Measurements from ENCODE around the gene HSPBP1. TPM values are rescaled to one million over a fixed set of nuclear protein-coding genes. Genes with fewer than 3 reads are reported as not detected.

The HSPBP1 gene
- polyA plus RNA-seq, 4 donors: 20.7 to 46.5 (median 25.4) TPM

DNA sequence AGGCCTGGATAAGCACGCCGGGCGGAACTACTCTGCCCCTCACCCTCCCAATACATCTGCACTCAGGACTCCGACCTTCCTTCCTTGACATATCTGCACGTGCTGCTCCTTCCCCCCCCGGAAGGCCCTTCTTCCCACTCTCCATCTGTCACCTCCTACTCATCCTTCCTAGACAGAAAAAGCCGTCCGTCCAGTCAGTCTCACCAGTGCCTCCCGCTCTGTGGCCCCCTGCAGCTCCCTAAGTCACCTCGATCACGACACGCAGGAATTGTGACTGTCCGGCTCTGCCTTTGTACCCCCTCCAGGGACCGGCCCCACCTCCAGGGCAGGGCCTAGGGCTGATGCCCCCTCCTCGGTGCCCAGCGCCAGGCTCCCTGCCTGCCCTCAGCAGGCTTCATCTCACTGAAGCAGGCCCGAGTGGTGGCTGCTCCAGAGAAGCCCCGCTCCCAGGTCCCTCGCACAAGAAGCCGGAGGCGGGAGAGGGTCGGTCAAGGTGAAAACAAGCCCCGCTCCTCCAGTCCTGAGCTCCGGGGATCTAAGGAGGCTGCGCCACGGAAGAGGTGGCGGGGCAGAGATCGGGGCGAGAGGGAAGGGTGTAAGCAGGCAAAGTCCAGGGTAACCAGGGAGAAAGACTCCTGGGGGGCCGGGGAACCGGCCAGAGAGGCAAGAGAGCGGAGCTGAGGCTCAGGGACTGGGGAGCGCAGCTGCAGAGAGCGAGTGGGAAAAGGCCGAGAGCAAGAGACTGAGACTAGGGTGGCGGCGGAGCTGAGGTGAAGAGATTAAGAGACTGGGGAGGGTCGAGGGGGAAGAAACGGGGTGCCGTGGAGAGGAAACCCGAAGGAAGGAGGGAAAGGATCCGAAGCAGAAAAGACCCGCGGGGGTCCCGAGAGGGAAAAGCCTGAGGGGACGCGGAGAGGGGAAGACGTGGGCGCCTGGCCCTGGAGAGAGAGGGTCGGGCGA is 22.2 kb downstream of the HSPBP1 start:
- DNase-seq (ENCODE audit: low read depth in 4 of 4, low spot score in 3 of 4): no peak

DNA sequence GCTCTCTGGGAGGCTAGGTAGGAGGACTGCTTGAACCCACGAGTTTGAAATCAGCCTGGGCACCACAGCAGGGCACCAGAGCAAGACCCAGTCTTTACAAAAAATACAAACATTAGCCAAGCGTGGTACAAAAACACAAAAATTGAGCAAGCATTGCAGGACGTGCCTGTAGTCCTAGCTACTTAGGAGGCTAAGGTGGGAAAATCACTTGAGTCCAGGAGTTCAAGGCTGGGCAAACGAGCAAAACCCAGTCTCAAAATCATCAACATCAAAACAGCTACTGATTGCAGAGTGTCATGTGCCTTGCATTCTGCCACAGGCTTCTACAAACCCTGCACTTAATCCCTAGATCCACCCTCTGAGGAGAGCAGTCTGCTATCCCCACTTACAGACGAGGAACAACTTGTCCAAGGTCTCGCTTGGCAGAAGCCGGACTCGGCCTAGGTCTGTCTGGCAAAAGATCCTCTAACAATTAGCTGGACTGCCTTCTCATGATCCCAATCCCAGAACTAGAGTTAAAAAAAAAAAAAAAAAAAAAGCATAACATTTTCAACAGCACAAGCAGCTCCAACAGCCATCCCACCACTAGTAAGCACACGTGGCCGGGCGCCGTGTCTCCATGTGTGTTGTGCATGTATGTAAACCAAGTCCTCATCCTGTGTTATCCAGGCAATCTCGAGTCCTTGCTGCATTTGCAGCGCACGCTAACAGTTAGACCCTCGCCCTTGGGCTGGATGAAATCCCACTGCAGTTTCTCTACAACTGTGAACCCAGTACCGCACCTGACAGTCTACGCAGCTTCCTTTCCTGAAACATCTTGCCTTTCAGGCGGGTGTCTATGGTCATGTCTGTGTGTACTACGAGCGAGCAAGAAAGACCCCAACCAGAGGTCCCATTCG is 23.1 kb downstream of the HSPBP1 start:
- no peak for DNase-seq (ENCODE audit: low read depth in 4 of 4, low spot score in 3 of 4)

DNA sequence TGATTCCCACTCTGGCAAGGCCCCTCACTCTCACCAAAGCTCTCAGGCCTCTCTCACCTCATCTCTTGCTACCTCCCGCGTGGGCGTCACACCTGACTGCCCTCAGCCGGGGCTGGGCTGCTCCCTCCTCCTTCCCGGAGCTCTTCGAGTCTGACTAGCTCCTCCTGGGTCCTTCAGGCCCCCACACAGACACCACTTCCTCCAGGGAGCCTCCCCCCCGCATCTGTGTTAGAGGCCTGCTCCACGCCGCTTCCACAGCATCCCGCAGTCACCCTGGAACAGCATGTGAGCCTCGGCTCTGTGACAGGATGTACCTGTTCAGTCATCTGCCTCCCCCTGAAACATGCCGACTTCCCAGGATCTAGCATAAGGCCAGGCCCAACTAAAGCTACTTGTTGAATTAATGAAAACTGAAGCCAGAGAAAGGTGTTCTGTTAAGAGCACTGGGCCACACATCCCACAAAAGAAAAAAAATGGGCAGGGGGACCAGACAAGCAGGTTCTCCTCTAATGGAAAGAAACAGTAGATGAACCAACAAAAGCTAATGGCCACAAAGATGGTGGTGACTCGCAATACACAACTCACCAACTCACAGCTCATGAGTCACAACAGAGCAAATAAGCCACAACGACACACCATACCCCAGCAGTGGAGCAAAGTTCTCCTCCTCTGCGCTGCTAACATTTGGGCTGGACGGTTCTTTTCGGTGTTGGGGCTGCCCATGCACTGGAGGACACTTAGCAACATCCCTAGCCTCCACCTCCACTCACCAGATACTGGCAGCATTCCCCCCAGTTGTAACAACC is 24.1 kb downstream of the HSPBP1 start:
- no peak for DNase-seq (ENCODE audit: low read depth in 4 of 4, low spot score in 3 of 4)

DNA sequence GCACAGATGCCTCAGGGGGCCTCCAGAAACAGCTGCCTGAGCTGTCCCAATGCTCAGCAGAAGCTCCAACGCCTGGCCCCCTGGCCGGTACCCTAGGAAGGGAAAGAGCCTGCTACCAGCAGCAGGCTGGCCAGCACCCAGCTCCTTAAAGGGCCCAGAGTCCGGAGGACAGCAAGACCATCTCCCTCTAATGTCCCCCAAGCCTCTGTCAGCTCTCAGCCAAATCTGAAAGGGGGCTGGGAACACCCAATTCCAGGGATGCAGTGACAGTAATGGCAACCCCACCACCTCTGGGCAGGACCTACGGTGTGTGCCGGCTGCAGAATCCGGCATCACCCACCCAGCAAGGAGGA is 25.3 kb downstream of the HSPBP1 start:
- DNase-seq (ENCODE audit: low read depth in 4 of 4, low spot score in 3 of 4): no peak

DNA sequence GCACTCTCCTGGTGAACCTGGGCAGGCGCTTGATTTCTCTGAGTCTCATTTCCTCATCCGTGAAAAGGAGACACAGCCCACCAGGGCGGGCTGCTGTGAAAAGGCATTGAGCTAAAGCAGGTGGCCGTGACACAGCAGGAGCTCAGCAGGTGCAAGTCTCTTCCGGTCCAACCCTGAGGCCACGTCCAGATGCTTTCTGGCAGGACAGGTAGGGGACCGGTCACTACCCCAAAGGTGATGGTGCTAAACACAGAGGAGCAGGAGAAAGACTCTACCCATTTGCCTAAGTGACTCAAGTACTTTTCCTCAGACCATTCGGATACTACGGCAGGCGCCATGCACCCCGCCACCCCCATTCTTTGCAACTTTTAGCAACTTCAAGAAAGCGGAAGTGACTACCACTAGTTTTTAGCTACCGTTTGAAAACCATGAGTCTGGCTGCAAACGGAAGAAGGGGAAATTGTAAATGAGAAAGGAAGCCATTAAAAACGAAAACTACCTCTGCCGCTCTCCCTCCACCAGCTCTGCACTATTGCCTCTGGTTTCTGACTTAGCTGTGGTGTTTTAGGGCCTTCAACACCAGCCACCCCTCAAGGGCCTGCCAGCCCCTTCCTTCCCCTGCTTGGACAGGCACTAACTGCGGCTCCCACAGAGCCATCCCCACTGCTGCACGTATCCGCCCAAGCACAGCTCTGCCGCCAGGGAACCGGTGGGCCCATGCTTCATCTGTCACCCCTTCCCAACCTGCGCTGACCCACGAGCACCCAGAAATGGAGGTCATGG is 25.9 kb downstream of the HSPBP1 start:
- no peak for DNase-seq (ENCODE audit: low read depth in 4 of 4, low spot score in 3 of 4)

DNA sequence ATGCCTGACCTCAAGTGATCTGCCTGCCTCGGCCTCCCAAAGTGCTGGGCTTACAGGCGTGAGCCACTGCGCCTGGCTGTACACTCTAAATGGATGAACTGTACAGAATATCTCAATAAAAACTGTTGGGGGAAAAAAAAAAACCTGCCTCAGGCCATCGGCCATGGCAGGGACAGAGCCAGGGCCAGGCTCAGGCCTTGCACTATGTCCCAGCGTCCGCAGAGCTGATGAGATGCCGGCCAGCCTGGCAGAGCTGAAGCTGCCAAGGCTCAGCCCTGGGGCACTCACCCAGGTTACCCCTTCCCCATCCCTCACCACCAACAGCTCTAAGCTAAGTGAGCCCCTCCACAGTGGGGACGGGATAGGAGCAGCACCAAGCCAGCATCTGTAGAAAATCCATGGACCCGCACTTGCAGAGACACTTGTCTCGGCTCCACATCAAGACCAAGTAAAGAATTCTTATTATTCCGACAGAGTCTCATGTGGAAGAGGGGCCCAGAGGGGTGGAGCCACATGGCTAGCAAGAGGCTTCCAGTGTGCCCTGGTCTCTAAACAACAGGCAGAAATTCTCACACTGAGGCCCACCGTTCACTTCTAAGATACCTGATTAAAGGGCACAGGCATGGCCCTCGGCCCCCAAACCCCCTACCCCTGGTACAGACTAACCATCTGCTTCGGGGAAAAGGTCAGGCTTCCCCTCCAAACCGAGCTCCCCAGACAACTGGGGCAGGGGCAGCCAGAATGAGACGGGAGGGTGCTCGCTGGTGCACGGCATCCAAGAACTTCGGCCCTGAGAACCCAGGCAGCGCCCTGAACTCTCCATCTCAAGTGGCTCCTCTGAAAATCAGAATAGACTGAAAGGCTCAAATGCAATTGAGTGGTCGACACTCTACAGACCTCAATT is 26.9 kb downstream of the HSPBP1 start:
- DNase-seq (ENCODE audit: low read depth in 4 of 4, low spot score in 3 of 4): no peak

DNA sequence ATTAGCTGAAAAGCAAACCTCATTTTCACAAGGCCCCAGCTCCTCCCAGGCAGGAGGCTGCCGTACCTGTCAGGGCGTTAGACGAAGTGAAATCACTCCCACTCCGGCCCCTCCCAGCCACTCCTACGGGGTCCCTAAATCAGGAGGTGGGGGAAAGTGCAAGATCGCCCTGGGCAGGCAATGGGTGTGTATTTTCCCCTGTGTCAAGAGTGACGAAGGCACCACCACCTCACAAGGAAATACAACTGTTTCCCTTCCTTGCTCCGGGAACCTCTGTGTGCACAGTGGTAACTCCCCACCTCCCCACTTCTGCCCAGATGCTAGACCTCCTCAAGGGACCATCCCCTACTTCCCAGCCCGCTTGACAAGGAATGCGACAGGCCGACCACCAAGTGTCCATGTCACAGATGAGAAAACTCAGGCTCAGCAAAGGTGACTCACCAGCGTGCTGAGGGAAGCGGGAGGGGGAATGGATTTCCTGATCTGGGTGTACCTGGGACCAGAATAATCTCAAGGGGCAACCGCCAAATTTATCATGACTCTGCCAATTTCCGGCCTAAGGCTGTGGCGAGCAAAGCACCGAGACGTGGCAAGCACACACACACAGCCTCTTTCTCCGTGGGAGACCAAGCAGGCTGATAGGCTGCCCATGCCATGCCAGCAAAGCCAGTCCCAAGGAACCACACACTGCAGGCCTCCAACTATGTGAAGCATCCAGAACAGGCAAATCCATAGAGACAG is 28.4 kb downstream of the HSPBP1 start:
- no peak for DNase-seq (ENCODE audit: low read depth in 4 of 4, low spot score in 3 of 4)

DNA sequence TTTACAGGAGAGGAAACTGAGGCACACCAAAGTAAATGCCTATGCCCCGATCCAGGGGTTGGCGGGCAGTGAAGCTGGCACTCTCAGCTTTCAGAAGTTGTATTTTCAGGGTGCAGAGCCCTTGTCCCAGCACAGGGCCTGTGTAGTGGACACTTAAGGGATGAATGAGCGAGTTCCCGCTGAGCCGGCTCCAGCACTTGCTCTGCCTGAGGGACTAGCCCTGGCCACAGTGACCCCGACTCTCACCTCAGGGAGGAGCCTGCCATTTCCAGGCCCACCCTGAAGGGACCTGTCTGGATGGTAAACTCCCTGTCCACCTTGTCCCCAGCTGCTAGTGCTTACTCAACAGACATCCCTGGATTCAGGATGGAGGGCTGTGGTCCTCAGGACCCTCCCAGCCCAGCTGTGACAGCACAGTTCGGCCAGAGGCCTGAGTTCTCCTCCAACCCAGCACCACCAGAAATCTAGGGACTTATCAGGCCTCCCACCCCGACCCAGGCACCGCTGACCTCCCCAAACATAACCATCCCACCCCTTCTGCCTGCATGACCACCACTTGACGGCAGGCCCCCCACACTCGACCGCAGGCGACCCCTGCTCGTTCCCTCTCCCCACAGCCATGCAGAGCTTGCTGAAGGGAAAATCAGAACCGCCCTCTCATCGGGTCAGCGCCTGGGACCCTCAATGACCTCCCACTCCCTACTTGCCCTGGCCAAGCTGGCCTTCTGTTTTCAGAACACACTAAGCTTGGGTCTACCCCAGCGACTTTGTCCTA is 29.5 kb downstream of the HSPBP1 start:
- DNase-seq (ENCODE audit: low read depth in 4 of 4, low spot score in 3 of 4): no peak

DNA sequence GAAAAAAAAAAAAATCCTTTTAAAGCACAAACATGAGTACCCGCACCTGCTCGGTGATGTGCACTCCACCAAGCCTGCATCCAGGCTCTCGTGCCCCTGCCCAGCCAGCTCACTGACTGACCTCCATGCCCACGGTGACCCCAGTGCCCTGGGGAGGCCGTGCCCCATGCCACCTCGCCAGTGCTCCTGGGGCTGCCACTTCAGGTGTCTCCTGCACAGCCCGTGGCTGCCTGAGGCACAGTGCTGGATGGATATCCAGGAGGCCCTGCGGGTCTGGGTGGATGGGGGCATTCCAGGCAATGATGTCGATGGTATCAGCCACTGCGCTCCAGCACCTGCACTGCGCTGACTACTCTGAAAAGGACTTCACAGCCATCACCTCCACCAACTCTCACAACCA is 30.1 kb downstream of the HSPBP1 start:
- DNase-seq (ENCODE audit: low read depth in 4 of 4, low spot score in 3 of 4): no peak

DNA sequence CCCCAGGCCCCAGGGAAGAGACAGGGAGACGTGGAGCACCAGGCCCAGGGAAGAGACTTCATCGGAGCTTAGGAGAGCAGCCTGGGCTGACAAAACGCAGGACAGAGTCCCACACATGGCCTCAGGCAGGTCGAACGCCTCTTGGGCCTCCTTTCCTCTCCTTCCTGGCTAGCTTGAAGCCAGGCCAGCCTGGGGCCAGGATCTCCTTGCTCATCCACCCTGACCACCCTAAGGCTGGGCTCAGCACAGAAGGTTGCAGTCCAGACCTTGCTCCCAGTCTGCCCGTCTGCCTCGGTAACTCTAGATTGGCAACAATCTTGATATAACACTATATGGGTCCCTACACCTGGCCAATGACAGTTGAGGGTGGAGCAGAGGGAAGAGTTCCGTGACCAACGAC is 31.2 kb downstream of the HSPBP1 start:
- DNase-seq (ENCODE audit: low read depth in 4 of 4, low spot score in 3 of 4): no peak

DNA sequence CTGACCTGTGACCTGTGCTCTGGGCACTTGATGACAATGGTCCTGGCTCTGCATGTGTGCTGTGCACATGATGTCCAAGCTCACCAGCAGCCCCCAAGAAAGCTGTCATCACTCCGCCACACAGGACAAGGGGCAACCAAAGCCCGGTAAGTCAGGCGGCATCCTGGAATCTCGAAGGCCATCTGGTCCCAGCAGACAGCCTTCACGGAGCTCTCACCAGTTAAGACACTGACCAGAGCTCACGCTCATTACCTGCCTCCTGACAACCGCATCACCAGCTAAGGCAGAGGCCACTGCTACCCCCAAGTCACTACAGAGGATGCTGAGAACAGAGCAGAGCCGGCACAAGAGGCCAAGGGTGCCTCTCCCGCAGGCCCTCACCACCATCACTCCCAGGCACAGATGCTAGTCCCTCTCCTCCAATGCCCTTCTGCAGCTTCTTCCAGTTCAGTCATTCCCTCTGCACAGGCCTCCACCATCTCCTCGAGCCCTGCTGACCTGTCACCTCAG is 31.7 kb downstream of the HSPBP1 start:
- DNase-seq (ENCODE audit: low read depth in 4 of 4, low spot score in 3 of 4): no peak

DNA sequence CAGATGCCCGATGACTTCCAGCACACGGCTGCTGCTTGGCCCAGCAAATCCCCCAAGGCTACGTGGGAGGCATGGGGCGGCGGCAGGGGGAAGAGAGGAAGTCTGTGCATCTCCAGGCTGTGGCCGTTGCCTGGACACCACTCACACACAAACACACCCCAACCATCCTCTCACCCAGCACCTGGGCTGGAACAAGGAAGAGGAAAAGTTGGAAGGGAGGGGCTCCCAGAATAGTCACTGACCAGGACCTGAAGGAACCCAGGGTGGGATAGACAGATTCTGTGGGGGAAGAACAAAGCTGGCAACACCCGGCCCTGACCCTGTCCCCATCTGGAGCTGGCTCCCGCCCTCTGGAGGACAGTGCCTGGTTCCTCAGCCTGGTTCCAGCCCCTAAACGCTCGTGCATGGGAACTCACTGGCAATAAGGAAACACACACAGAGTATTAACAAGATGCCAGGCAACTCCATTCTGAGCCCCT is 32.2 kb downstream of the HSPBP1 start:
- no peak for DNase-seq (ENCODE audit: low read depth in 4 of 4, low spot score in 3 of 4)

DNA sequence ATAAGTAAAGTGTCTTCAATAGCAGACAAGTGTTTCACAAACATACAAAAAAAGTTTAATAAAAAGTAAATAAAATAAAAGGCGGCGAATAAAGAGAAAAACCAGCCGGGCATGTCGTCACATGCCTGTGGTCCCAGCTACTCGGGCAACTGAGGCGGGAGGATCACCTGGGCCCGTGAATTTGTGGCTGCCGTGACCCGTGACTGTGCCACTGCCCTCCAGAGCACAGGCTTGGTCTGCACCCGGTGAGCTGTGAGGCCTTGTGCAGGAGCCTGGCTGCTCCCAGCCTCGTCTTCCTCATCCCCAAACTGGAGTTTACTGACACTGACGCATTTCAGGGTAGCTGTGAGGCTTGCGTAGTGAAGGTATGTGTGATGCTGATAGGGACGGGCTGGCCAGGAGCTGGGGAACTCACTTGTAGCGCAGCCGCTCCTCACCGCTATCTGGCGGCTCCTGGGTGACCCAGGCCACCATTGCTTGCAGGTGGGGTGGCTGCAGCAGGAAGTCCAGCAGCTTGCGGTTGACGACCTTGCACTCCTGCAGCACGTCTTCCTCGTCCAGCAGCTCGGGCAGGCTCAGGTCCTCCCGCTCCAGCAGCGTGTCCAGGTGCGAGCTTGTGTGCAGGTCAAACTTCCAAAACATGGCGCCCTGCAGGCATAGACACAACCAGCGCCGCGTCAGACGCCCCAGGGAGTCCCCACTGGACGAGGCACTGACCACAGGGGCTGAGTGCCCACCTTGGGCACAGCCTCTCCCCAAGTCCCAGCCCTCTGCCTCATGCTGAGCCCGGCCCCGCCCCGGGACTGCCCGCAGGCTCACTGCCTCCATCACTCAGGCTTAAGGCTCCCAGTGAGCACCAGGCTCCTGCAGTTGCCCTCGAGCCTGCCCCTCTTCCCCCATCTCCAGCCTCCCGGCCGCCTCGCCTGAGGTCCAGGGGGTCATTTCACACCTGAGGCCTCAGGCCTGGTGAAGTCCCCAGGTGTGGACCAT is 33.2 kb downstream of the HSPBP1 start:
- no peak for DNase-seq (ENCODE audit: low read depth in 4 of 4, low spot score in 3 of 4)

DNA sequence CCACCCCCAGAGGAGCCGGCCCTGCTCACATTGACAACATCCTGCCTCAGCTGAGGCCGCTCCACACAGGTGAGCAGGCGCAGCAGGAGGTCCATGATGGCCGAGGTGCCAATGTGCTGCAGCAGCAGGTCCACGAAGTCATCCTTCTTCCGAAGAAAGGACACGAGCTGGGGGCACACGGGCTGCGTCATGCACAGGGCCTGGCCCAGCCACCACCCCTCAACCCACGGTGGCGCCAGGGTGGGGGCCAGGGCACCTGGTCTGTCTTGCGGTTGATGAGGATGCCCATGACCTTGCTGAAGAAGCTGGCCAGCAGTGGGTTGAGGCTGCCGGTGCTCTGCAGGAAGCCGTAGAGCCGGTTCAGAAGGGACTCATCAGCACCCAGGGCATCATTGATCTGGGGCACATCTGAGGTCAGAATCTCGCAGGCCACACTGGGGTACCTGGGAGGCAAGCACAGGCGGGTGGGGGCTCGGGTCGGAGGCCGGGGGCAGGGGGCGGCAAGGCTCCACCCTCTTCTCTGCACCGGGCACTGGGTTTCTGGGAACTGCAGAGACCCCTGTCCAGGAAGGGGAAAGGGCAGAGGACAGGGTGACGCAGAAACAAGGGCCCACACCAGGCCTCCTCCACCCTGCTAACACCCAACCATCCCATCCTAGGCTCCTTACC is 34.5 kb downstream of the HSPBP1 start:
- DNase-seq (ENCODE audit: low read depth in 4 of 4, low spot score in 3 of 4): no peak

DNA sequence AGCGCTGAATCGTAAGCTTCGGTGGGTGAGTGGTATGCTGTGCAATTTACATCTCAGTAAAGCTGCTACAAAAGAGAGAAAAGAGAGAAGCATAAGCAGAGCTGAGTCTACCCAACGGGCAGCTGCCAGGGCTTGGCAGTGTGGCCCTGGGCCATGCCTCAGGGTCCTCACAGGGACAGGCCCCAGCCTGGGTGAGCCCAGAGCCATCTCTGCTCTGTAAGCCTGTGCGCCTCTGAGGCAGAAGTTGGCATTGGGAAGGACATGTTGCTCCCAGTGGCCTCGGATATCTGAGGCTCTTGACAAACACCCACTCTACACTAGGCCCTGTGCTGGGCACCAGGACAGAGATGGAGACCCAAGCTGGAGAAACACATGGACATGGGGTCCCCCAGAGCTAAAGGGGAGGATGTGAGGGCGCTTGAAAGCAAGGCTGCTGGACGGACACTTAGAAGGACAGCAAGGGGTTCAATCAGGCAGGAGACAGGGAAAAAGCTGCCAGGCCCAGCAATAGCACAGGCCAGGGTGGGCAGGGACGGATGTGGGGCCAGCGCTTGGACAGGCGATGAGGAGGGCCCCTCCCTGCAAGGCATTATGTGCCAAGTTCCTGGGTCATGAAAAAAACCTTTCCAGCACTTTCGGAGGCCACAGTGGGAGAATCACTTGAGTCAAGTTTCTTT is 35.8 kb downstream of the HSPBP1 start:
- no peak for DNase-seq (ENCODE audit: low read depth in 4 of 4, low spot score in 3 of 4)
